HG02852 (cell line): ENCODE results near the gene NEDD8.

Experiments
- ATAC-seq: cut with Tn5 transposase; IDR thresholded peaks from one replicate; pipeline ENCODE4 v1.9.1; 2021; ENCODE audit warnings: mild to moderate bottlenecking, moderate library complexity; ENCODE audit not compliant: unreplicated experiment

NEDD8 gene

GRCh38 chr14:24198814-24199524 lies 33.2 kb downstream of the NEDD8 start:
- ATAC-seq: no peak

- no peak for ATAC-seq
Measured at GRCh38 chr14:24197056-24197450, 35.1 kb downstream of the NEDD8 start.

DNA sequence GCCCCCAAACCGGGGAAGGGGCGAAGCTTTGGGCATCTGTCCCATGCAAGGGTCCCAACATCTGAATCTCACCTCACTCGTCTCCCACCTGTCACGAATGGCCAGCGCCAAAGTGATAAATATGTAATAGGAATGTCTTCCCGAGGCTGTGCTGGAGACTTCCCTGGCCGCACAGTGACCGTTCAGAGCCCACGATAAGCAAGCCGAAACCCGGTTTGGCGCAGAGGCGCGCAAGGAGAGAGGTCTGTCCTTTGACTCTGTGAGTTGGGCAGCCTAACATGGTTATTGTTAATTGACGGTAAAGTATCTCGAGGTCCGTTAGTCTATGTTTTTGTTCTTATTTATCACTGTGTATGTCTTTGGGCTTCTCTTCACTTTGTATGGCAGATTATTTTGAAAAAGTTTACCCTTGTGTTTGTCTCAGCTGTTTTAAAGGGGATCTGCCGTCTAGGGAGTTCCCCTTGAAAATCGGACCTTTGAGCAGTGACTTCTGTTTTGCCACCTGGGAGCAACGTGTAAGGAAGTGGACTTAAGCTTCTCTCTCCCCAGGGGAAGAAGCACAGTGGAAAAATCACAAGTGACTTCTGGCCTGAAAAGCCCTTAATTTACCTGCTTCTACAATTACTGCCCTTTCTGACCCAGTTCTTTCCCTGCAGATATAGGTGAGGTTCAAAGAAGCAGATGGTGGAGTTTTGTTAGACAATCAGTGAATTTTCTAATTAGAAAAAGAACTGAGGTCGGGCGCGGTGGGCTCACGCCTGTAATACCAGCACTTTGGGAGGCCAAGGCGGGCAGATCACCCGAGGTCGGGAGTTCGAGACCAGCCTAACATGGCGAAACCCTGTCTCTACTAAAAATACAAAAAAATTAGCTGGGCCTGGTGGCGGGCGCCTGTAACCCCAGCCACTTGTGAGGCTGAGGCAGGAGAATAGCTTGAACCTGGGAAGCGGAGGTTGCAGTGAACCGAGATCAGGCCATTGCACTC lies 35.8 kb downstream of the NEDD8 start:
- peak; percentile 21 for ATAC-seq

DNA sequence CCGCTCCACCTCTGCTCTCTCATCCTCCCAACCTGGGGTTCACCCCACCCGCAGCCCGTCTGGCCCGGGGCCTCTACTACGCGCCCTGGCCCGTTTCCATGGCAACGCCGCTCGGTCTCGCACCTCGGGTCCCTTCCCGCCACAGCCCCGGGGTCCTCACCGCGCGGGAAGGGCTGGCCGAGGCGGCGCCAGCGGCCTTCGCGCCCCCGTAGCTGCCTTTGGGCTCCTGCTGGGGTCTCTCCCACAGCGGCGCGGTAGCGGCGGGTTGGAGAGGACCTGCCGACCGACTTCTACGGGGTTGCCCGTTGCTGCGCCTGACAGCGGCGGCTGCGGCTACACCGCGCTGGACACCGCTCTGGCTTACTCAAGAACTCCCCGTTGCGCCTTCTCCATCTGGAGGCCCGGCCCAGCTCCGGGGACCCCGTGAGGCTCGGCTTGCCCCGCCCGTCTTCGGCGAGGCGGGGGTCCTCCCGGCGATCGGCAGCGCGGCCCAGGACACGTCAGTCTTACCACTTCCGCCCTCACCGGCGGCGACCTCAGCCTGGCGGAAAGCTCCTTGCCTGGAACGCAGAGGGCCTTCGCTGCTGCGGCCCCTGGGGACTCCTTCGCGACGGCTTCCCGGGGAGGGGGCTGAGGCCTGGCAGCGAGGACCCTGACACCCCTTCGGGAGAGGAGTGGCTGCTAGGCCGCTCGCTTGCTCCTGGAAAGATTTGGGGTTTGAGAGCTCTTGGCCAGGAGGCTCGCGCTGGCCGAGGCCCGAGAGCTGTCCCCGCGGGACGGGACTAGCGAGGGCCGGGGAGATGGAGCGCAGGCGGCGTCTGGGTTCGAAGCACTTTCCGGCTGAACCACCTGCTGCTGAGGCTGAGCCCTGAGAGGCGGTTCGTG lies 36.7 kb downstream of the NEDD8 start, which contains the start of gene TM9SF1:
TM9SF1 (minus strand) TSS at position 256 of the 885 bp plus-strand sequence. CDS start 422 bp downstream, outside the sequence.
- peak; percentile 86 for ATAC-seq

GRCh38 chr14:24194873-24195185 lies 37.3 kb downstream of the NEDD8 start:
- no peak for ATAC-seq

- ATAC-seq: no peak
Measured at GRCh38 chr14:24194186-24194872, 37.8 kb downstream of the NEDD8 start.

- no peak for ATAC-seq
Measured at GRCh38 chr14:24192933-24193332, 39.2 kb downstream of the NEDD8 start.

- no peak for ATAC-seq
Measured at GRCh38 chr14:24190416-24190815, 41.8 kb downstream of the NEDD8 start.

DNA sequence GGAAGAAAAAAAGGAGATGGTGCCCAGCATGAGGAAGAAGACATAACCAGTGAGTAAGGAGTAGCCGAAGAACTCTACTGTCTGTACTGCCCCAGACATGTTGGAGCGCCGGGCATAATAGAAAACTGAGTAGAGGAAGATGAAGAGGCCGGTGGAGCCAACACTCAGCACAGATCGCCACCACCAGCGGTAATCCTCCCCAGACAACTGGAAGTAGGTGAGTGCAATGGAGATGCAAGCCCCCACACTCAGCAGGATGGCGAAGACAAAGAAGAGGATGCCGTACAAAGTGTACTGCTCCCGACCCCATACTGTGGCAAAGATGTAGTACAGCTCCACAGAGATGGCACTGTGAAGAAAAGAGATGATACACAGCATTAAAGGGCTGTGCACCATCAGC lies 42.7 kb downstream of the NEDD8 start:
- ATAC-seq: no peak

DNA sequence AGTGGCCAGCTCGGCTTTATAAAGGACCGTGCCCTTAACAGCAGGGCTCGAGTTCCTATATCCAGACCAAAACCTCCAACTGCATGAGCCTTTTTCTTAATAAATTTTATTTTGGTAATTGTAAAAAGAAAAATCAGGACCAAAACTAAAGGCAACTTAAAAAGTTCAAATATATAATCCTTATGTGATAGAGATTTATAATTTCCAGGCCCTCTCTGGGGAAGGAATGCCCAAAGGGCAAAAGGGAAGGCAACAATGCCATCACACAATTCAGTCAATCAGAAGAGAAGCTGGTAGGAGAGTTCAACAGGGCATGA lies 43.1 kb downstream of the NEDD8 start:
- no peak for ATAC-seq

DNA sequence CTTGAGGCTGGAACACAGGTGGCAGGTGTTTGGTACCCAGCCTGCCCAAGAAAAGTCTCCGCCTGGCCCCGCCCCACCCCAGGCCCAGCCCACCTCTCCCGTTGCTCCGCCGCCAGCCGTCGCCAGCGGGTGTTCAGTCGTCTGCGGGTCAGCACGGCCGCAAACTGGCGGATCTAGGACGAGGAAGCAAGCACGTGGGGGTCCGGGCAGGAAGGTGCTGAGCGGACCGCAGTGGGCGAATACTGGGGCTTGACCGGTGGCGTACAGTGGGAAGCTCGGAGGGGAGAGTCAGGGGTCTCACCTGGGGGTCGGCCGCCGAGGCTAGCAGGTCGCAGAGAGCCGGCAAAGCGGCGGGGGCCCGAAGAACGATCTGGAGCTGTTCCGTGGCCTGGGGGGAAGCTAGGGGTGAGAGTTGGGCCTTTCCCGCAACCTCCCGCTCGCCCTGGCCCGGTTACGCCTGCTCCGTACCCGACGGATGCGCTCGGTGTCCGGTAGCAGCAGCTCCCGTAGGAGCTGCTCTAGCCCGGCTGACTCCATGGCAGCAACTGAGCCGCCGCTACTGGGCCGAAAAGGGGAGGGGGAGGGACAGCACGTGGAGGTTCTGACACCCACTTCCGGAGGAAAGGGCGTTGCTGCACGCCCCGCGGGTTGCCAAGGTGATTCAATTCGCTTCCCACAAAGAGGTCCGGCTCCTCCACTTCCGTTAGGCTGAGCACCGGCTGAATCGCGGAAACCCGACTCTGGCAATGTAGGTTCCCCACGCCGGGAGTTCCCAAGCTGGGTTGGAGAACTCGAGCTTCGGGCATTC lies 43.7 kb downstream of the NEDD8 start, which contains the start of gene IPO4:
IPO4 (minus strand) TSS at position 566 of the 808 bp plus-strand sequence; CDS start at position 537, 29 bp downstream.
- ATAC-seq: peak; percentile 89

DNA sequence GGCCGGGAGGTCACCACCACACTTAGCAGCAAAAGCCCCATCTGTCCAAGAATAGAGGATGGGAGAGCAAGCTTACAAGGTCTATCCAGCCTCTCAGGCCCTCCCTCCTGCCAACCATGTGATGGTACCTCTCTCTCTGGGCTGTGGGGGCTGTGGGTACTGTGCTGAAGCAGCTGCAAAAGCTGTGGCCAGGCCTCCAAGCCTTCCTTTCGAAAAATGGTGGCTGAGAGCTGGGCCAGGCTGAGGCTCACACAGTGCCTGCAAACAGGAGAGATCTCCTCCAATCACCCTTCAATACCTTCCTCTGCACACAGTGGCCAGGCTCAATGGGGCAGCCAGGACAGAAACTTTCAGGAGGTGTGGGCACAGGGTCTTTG lies 44.6 kb downstream of the NEDD8 start:
- no peak for ATAC-seq

GRCh38 chr14:24186831-24187538 lies 45.2 kb downstream of the NEDD8 start:
- ATAC-seq: no peak

GRCh38 chr14:24185741-24186140 lies 46.4 kb downstream of the NEDD8 start:
- ATAC-seq: no peak

GRCh38 chr14:24185026-24185425 lies 47.1 kb downstream of the NEDD8 start:
- ATAC-seq: no peak

GRCh38 chr14:24184104-24184970 lies 47.8 kb downstream of the NEDD8 start:
- no peak for ATAC-seq

GRCh38 chr14:24183014-24183481 lies 49.1 kb downstream of the NEDD8 start:
- ATAC-seq: no peak
